HCT116 (cell line): ENCODE data around the gene ADGRL3. TPM values are rescaled to one million over a fixed set of nuclear protein-coding genes. Genes with fewer than 3 reads are reported as not detected.

ENCODE experiments used
- ATAC-seq: fragments of 200-7000 bp; cut with Tn5 transposase; 2 replicates; pipeline ENCODE4 v1.9.1; 2020; ENCODE audit warnings: mild to moderate bottlenecking, moderate library complexity
- BruUV-seq: library from RNA; stranded (reverse); fragments of 400-500 nt; replicated peaks from 2 replicates; lab custom pipeline; 2021; lab: Mats Ljungman, UMichigan
- CTCF ChIA-PET: fragments of 300-600 bp; sonication (Branson Sonifier 250); formaldehyde crosslinking; loops from one replicate; lab custom pipeline; 2021; ENCODE audit warnings: antibody characterized with exemption; lab: Charles Lee
- POLR2A ChIA-PET: fragments of 300-600, 350-600 bp; sonication (Branson Sonifier 250); formaldehyde crosslinking; loops from one replicate; lab custom pipeline; 2021; ENCODE audit warnings: antibody characterized with exemption; lab: Charles Lee
- RAD21 ChIA-PET, 2 experiments: fragments of 300-600 bp; sonication (Branson Sonifier 250); formaldehyde crosslinking; loops; one replicate each; lab custom pipeline; 2023; ENCODE audit warnings: low total read pairs in 2 of 2; ENCODE audit not compliant: uncharacterized antibody in 2 of 2, unreplicated experiment in 2 of 2, low non-redundant PET in 1 of 2; lab: Charles Lee
- DNase-seq: peaks from one replicate; pipeline ENCODE4 v3.0.0-alpha.2; 2010; ENCODE audit warnings: low read depth, low spot score
- H2AFZ ChIP-seq: fragments of 200-600 bp; shearing (Covaris generic), sonication (generic); 2 replicates; pipeline ENCODE4 v1.6.1; 2017; ENCODE audit warnings: low read depth, mixed run types, mixed read lengths, antibody characterized with exemption, low read length; ENCODE audit not compliant: poor library complexity, severe bottlenecking
- H3K27ac ChIP-seq: 2 replicates; pipeline ENCODE4 v1.5.1; 2012; ENCODE audit warnings: low read depth, low read length
- H3K27me3 ChIP-seq: fragments of 200-600 bp; sonication (generic); 2 replicates; pipeline ENCODE4 v1.6.1; 2016; ENCODE audit warnings: mixed run types, low read length, mixed read lengths; ENCODE audit not compliant: insufficient read depth
- H3K36me3 ChIP-seq, 2 experiments: fragments of 200-500 bp in 1 of 2; fragments of 200-600 bp in 1 of 2; sonication (Bioruptor generic) in 1 of 2; sonication (generic) in 1 of 2; 2 replicates each; pipeline versions ENCODE4 v1.5.1 to v1.6.1; 2014 to 2016; ENCODE audit warnings: low read length in 2 of 2, inconsistent platforms in 1 of 2, mixed read lengths in 1 of 2, mixed run types in 1 of 2; ENCODE audit not compliant: insufficient read depth in 2 of 2, control insufficient read depth in 1 of 2
- H3K4me1 ChIP-seq, 2 experiments: fragments of 200-600 bp in 1 of 2; sonication (generic) in 1 of 2; 2 replicates each; pipeline versions ENCODE4 v1.5.1 to v1.6.1; 2012 to 2017; ENCODE audit warnings: low read length in 2 of 2, inconsistent platforms in 1 of 2, mild to moderate bottlenecking in 1 of 2, mixed read lengths in 1 of 2, mixed run types in 1 of 2, moderate library complexity in 1 of 2; ENCODE audit not compliant: insufficient read depth in 2 of 2, control insufficient read depth in 1 of 2
- H3K4me2 ChIP-seq: fragments of 200-600 bp; sonication (generic); 2 replicates; pipeline ENCODE4 v1.6.1; 2017; ENCODE audit warnings: mixed run types, low read length, mixed read lengths
- H3K4me3 ChIP-seq, 2 experiments: fragments of 200-600 bp in 1 of 2; sonication (generic) in 1 of 2; replicated peaks in 1 of 2; 2 replicates each; pipeline ENCODE4 v1.5.1; 2011 to 2016; ENCODE audit warnings: low read length in 2 of 2, control low read depth in 1 of 2, low read depth in 1 of 2, mild to moderate bottlenecking in 1 of 2, mixed read lengths in 1 of 2, mixed run types in 1 of 2
- H3K79me2 ChIP-seq: fragments of 200-600 bp; sonication (generic); 2 replicates; pipeline ENCODE4 v1.6.1; 2017; ENCODE audit warnings: mild to moderate bottlenecking, mixed run types, low read length, moderate library complexity, mixed read lengths; ENCODE audit not compliant: insufficient read depth
- H3K9ac ChIP-seq: fragments of 200-600 bp; sonication (generic); 2 replicates; pipeline ENCODE4 v1.6.1; 2016; ENCODE audit warnings: low read length, mixed read lengths
- H3K9me2 ChIP-seq: fragments of 200-600 bp; sonication (generic), shearing (Covaris generic); 2 replicates; pipeline ENCODE4 v1.6.1; 2017; ENCODE audit warnings: mixed run types, mild to moderate bottlenecking, moderate library complexity; ENCODE audit not compliant: insufficient read depth
- H3K9me3 ChIP-seq, 2 experiments: fragments of 200-500 bp in 1 of 2; fragments of 200-600 bp in 1 of 2; sonication (Bioruptor generic) in 1 of 2; sonication (generic) in 1 of 2; 2 replicates each; pipeline ENCODE4 v1.6.1; 2014 to 2017; ENCODE audit warnings: low read length in 2 of 2, mixed read lengths in 2 of 2, inconsistent platforms in 1 of 2, low read depth in 1 of 2, mild to moderate bottlenecking in 1 of 2, mixed run types in 1 of 2, moderate library complexity in 1 of 2; ENCODE audit not compliant: control insufficient read depth in 1 of 2, insufficient read depth in 1 of 2
- H4K20me1 ChIP-seq: fragments of 200-600 bp; sonication (generic), shearing (Covaris generic); 2 replicates; pipeline ENCODE4 v1.6.1; 2017; ENCODE audit warnings: mixed run types, mild to moderate bottlenecking, moderate library complexity; ENCODE audit not compliant: insufficient read depth
- ATF3 ChIP-seq: IDR thresholded peaks from 2 replicates; pipeline ENCODE4 v1.6.1; 2012
- CBX3 ChIP-seq: IDR thresholded peaks from 2 replicates; pipeline ENCODE4 v1.6.1; 2012; ENCODE audit warnings: low read depth
- CEBPB ChIP-seq: IDR thresholded peaks from 2 replicates; pipeline ENCODE4 v1.6.1; 2012; ENCODE audit warnings: low read depth
- CTCF ChIP-seq, 3 experiments: fragments of 200-600 bp in 1 of 3; sonication (generic) in 1 of 3; IDR thresholded peaks in 2 of 3; conservative IDR thresholded peaks in 1 of 3; 2 replicates each; pipeline ENCODE4 v1.5.1; 2012 to 2017; ENCODE audit warnings: low read depth in 2 of 3, low read length in 2 of 3, antibody characterized with exemption in 1 of 3, borderline replicate concordance in 1 of 3, control low read depth in 1 of 3, mild to moderate bottlenecking in 1 of 3, mixed read lengths in 1 of 3, mixed run types in 1 of 3, moderate library complexity in 1 of 3; ENCODE audit not compliant: insufficient read depth in 1 of 3
- EZH2 ChIP-seq: fragments of 200-600 bp; sonication (generic); IDR thresholded peaks from 2 replicates; pipeline ENCODE4 v1.6.1; 2017; ENCODE audit warnings: antibody characterized with exemption, mixed run types
- EZH2phosphoT487 ChIP-seq: fragments of 200-600 bp; IDR thresholded peaks from 2 replicates; pipeline ENCODE4 v1.6.1; 2018; ENCODE audit warnings: antibody characterized with exemption, borderline replicate concordance
- POLR2AphosphoS5 ChIP-seq: IDR thresholded peaks from 2 replicates; pipeline ENCODE4 v1.6.1; 2011; ENCODE audit warnings: mild to moderate bottlenecking, low read depth, low read length, moderate library complexity
- RAD21 ChIP-seq: IDR thresholded peaks from 2 replicates; pipeline ENCODE4 v1.6.1; 2012; ENCODE audit warnings: low read depth, mild to moderate bottlenecking
- SRF ChIP-seq: IDR thresholded peaks from 2 replicates; pipeline ENCODE4 v1.6.1; 2012; ENCODE audit warnings: low read depth
- TCF7L2 ChIP-seq: IDR thresholded peaks from 2 replicates; pipeline ENCODE4 v1.7.0; 2011; ENCODE audit warnings: borderline replicate concordance, inconsistent platforms; ENCODE audit not compliant: insufficient read depth, insufficient read length; ENCODE audit errors: extremely low read depth
- ZFX ChIP-seq: fragments of 450-650 bp; IDR thresholded peaks from 2 replicates; pipeline ENCODE4 v1.6.1; 2017
- ZNF274 ChIP-seq: fragments of 200-500 bp; sonication (Bioruptor generic); IDR thresholded peaks from 2 replicates; pipeline ENCODE4 v1.6.1; 2014; ENCODE audit warnings: mild to moderate bottlenecking, low read depth, low read length, inconsistent platforms
- intact Hi-C: fragments of 100-400 bp; cut with micrococcal nuclease; formaldehyde crosslinking; loops from 2 replicates; pipeline ENCODE4 v1.10.0; 2022
- total RNA-seq: library from RNA; stranded (reverse); gene quantifications from one replicate; pipeline ENCODE4 v1.2.1, GENCODE V29; 2021; ENCODE audit not compliant: unreplicated experiment

ADGRL3 gene
- total RNA-seq, 1 experiment from 2014 or later = not detected

- H3K27me3 ChIP-seq = no peaks in the 10 kb centered on the region
- BruUV-seq = no TSS peak
- no peak for TF ChIP-seq TCF7L2
- no peak for TF ChIP-seq ATF3
- TF ChIP-seq CTCF (IDR thresholded peaks at IDR 0.05 in 2 of 3, conservative IDR thresholded peaks at IDR 0.05 in 1 of 3; ENCODE audit: borderline replicate concordance in 1 of 3, insufficient read depth in 1 of 3, low read depth in 2 of 3, low read length in 2 of 3) = no peak
- no peak for TF ChIP-seq EZH2phosphoT487
- TF ChIP-seq ZNF274 = no peak
- no peak for TF ChIP-seq CBX3
- no peak for TF ChIP-seq POLR2AphosphoS5
- no peak for TF ChIP-seq CEBPB
- TF ChIP-seq EZH2 = no peak
- TF ChIP-seq ZFX = no peak
- TF ChIP-seq RAD21 = no peak
- no peak for TF ChIP-seq SRF
- H3K4me2 ChIP-seq = no peak overlapping the region
- H3K79me2 ChIP-seq = no peaks in the 10 kb centered on the region
- H2AFZ ChIP-seq = no peak overlapping the region
- POLR2A ChIA-PET = no interaction called here
- no peaks in the 10 kb centered on the region for H3K9me2 ChIP-seq
- no peak for ATAC-seq
- intact Hi-C loops = no loop called here
- H3K27ac ChIP-seq = no peak overlapping the region
- no peak for DNase-seq
- no peaks in the 10 kb centered on the region for H4K20me1 ChIP-seq
- no peak overlapping the region for H3K4me3 ChIP-seq
- H3K9ac ChIP-seq = no peak overlapping the region
- H3K9me3 ChIP-seq = peaks cover 0 to 6% of the 10 kb centered on the region in 2 experiments; a peak in 2 of 4 replicates
- no peaks in the 10 kb centered on the region for H3K36me3 ChIP-seq
- H3K4me1 ChIP-seq = no peaks in the 10 kb centered on the region
- RAD21 ChIA-PET = no interaction called here
- CTCF ChIA-PET = no interaction called here
Observed at GRCh38 chr4:61770456-61770855, 570.3 kb downstream of the ADGRL3 start.
